HG03108 (cell line): ENCODE data around the gene LSS.

Experiments
- ATAC-seq: cut with Tn5 transposase; IDR thresholded peaks from one replicate; pipeline ENCODE4 v1.9.1; 2021; ENCODE audit warnings: moderate library complexity; ENCODE audit not compliant: unreplicated experiment

The LSS gene

DNA sequence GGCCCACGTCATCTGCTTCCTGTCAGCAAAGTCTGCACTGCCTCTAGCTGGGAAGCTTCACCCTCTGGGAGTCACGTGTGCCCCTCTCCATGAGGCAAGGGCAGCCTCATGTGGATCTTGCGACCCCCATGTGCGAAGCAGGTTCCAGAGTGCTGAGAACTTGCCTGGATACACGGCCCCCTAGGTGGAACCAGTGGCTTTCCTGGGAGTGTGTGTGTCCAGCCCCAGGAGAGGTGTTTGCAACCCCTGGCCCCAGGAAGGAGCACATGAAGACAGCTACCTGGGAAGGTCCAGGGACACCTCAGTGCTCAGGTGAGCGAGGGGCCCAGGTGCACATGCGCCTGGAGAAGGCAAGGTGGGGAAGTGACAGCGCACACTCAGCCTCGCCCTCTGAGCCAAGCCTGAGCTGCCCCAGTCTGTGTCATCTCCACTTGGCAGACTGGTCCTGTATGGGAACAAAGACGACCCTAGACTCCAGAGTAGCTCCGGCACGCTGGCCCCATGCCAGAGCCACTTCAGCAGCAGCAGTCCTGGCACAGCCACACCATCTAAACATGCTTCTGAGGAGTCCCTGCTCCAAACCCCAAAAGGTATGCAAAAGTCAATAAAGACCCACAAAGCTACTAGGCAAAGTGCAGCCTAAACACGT is 8.9 kb downstream of the LSS start:
- no peak for ATAC-seq

GRCh38 chr21:46218906-46219590 is 9.5 kb downstream of the LSS start:
- ATAC-seq = no peak

DNA sequence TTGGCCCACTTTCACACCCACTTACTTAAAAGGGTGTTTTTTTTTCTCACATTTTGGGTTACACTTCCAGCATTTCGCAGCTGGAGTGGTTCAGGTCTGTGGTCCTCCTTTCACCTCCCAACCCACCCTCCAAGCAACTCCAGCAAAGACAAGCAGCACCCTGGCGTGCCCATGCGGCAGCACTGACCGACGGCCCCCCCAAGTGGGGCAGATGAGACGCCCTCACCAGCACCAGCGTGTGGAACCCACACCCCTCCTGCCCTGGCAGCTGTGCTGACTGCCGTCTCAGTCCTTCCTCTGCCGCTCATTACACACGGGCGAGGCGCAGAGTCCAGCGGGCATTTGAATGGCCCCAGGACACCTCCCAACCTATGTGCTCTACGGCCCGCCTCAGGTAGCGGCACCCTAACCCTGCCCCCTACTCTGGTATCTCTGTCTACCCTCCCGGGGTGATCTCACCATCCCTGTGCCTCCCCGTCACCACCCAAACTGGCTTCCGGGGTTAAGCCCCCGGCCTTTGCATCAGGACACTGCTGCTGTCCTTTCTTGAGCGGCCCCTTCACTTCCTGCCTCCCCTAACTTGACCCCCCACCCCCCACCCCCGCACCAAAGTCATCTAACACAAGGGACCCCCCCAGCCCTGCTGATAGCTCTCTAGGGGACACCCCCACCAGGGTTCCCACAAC is 10.9 kb downstream of the LSS start:
- no peak for ATAC-seq

DNA sequence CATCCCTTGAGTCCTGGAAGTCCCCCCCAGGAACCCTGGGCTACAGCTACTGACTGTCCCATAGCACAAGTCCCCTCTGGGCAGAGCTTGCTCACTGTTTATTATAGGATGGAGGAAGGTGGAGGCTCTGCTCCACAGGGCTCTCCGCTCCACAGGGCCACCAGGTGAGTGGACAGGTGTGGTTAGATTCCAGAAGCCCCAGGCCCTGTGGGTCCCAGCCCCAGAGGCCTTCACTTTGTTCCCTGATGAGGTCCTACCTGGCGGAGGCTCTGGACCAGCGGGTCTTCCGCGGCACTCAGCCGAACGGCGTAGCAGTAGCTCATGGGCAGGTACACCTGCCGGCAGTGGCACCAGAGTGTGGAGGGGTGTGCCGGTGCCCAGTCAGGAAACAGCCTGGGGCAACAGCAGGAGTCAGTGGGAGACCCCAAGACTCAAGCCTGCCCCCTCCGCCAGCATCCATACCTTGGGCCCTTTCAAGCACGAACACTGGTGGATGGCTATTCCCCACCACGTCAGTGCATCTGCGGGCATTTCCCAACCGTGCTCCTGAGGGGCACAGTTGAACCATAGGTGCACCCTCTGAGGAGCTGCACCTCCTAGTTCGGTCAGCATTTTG is 12.3 kb downstream of the LSS start:
- ATAC-seq = no peak

DNA sequence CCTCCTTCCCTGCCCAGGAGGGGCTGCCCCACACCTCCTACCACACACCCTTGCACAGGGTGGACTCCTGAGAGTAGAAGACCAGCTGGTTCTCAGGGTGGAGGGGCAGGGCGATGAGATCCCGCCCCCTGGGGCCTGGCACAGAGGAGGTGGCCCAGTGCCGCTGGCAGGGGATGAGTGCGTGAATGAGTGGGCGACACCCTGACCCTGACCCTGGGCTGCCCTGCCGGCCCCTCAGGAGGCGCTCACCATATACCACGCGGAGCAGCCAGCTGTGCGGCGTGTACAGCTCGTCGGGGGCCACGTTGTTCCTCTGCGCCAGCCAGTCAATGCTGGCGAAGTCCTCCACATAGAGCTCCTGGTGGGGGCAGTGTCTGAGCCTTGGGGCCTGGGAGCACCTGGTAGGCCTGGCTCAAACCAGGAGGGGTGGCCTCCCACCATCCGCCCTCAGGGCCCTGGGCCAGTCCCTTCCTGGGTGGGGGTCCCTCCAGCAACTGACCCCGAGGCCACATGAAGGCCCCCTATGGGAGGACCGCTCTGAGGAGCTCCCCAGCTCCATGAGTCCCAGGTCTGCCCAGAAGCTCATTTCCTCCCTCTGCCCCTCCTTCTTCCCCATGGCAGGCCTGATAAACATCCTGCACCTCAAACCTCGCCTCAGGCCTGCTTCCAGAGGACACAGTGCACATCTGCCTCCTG is 13.0 kb downstream of the LSS start:
- ATAC-seq = no peak

- ATAC-seq = no peak
These were observed 13.9 kb downstream of the LSS start for GRCh38 chr21:46214478-46215340.

DNA sequence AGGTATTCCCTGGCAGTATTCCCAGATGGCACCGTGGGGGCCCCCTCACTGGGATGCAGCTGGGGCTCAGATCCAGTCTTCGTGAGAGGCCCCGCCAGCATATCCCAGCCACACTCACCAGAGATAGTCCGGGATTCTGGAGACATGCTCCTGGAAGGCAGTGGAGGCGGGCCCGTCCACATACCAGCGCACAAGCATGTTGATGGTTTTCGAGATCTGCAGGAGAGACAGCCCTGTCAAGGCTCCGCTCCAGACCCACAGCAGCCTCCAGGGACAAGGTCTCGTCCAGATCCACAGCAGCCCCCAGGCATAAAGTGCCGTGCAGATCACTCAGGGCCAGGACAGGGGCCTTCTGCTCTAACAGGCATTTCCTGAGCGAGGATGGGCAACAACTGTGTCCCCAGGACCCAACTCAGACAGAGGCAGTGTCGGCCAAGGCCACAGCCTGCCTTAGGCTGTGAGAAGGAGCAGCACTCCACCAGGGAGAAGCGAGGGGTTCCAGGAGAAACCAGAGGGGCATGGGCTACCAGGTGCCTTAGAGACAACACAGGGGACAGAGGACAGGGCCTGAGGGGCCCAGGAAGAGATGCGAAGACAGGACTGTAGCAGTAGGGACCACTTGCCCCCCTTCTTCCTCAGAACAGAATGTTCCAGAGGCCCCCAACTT is 14.8 kb downstream of the LSS start:
- ATAC-seq = no peak

- no peak for ATAC-seq
These were observed 15.7 kb downstream of the LSS start for GRCh38 chr21:46212721-46213484.

DNA sequence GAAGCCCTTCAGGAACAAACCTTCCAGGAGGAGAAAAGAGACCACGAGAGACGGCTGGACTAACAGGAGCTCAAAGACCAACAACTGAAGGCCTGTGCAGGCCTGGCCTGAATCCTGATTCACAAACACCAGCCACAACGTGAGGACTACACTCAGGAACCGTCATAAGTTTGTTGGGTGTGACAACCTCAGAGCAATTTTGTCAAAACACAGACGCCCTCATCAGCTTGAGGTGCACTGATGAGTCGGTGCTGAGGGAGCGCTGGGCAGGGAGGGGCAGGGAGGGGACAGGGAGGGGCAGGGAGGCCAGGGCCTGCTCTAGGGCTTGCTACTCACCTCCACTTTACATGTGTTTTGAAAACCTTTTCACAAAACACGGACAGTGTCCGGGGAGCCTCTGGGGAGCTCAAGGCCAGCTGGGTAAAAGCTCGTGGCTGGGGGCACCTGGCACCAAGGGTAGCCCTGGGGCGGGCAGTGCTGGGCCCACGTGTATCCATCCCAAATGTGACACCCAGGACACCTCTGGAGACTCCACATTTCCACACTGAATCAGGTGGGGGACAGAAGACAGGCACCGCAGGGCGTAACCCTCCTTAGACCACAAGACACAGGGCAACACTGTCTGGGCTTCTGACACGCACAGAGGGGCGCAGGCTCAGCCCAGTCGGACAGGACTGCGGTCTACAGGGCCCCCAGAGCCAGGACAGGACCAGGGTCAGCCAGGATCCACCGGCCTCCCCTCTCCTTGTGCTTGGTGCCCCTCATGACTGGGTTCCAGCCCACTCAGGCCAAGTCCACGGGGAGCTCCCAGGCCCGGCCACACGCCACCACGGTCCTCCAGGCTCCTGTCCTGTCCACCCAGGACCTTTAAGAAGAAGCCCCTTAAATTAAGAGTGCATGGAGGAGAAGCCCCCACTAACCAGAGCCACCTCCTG is 16.5 kb downstream of the LSS start:
- ATAC-seq = no peak

DNA sequence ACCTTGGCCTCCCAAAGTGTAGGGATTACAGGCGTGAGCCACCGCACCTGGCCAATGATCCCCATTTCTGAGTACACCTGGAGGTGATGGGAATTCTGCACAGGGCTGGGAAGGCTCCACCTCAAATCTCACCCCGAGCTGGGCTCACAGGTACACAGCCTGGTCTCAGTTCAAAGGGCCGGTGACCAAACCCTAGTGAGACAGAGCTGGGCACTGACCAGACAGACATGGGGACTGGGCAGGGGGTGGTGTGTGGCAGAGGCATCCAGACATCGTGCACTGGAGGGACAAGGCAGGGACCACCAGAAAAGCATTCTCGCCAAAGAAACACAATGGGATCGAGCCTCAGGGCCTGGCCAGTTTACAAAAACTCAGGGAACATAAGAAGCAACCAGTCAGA is 17.2 kb downstream of the LSS start:
- ATAC-seq = no peak

DNA sequence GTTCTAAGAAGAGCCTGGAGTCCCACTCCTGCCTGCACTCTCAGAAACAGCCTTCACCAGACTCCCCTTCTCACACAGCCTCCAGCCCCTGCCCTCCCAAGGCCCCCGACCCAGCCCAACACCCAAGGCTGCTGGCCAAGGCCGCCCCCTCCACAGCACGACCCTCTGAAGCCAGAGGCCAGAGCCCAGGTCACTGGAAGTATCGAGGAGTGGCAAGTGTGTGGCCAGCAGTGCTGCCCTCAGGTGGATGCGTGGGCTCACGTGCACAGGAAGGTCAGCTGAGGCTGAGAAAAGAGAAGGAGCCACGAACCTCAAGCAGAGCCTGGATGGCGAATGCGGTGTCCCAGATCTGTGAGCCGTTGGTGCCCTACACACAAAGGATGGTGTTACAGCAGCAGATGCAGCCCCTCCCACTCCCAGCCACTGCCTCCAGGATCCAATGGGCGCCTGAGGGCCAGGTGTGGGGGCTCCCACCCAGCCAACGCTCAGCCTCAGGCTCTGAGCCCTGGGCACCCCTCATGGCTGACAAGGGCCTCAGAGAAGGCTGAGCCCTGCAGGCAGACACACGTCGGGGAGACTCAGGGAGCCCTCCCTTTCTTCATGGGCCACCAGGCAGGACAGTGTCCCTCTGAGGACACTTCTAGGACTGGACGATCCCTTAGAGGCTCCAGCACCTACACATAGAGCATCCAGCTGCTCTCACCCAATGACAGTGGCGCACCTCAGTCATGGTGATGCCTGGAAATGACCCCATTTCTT is 18.0 kb downstream of the LSS start:
- no peak for ATAC-seq

DNA sequence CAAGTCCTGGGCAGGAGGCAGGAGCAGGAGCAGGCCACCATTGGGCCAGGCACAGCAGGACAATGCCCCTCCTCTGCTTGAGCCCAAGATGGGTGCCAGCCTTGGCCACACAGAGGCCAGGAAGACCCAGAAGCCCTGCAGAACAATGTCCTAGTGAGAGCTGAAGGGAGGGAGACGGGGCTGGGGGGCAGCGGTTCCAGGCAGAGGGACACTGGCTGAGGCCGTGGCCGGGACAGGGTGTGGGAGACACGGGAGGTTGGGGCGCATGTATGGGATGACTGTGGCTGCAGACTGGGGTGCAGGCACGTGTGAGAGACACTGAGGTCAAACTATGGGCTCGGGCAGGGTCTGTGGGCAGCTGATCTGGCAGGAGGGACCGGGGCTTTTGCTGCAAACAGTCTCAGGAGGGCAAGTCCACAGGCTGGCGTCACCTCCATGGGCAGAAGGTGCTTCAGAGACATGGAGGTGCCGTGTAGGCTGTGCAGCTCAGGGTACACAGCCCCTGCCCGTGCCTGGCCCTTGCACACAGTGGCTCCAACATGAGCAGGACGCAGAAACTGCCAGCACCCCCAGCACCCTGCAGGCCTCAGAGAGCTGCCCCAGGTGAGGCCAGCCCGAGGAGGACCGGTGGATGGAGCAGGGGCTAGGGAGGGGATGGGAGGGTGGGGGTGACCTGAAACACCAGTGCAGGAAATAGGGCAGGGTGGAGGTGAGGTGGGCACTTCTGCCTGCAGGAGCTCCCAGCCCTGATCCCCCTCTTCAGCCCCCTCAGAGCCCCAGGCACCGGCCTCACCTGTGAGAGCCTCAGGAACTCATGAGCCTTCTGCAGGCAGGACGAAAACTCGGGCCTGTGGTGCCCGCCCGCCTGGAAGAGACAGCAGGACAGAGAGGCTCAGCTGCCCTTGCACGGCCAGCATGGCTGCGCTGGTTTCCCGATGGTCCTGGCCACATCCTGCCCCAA is 19.5 kb downstream of the LSS start:
- ATAC-seq = no peak

DNA sequence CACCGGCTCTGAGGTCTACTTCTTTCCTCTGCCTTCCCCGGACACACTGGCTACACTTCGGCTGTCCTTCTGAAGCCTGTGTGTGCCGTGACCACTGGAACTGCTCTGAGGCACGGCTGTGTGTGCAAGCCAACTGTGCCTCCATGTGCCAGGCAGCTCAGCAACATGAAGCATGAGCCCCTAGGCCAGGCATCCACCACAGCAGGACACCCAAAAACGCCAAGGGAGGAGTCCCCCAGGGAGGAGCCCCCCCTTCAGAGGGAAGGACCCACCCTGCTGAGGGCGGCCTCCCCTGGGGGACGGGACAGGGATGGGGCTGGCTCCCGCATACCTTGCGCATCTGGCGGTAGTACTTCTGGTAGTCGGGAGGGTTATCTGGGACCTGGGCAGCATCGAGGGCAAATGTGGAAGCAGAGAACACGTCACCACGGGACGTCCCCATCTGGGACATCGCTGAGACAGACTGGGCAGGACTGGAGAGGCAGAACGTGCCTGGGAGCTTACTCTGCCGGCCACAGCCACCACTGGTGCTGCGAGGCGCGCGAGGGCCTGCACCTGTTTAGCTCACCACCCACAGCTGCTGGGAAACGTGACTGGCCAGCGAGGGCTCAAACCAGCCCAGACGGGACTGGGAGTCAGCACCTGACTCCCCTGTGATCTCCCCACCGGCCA is 20.5 kb downstream of the LSS start:
- no peak for ATAC-seq

GRCh38 chr21:46207006-46207919 is 21.3 kb downstream of the LSS start:
- ATAC-seq = no peak
